Right kidney (tissue), 9 donors: ENCODE measurements around the gene FERMT2.

Experiments
- DNase-seq: peaks from one replicate; pipeline ENCODE4 v3.0.0-alpha.2; 2016
- long read RNA-seq, 8 donors: transcript quantifications; one replicate each; lab custom pipeline, GENCODE V29; 2026

Gene FERMT2
- long read RNA-seq, donor 1, partial matches to known transcripts = 10 of 15 reads
- long read RNA-seq, donor 1, other reads (novel, unspliced or antisense) = 0 of 15 reads
- long read RNA-seq, donor 2, partial matches to known transcripts = 27 of 31 reads
- long read RNA-seq, donor 2, other reads (novel, unspliced or antisense) = 0 of 31 reads
- long read RNA-seq, donor 3, partial matches to known transcripts = 0 of 1 reads
- long read RNA-seq, donor 3, other reads (novel, unspliced or antisense) = 0 of 1 reads
- long read RNA-seq, donor 4, transcript FERMT2-201 (15 exons, 3,338 nt) = major isoform, 7 of 24 reads
- long read RNA-seq, donor 4, partial matches to known transcripts = 15 of 24 reads
- long read RNA-seq, donor 4, other reads (novel, unspliced or antisense) = 0 of 24 reads
- long read RNA-seq, donor 5, transcript FERMT2-201 (15 exons, 3,338 nt) = major isoform, 8 of 27 reads
- long read RNA-seq, donor 5, partial matches to known transcripts = 18 of 27 reads
- long read RNA-seq, donor 5, other reads (novel, unspliced or antisense) = 0 of 27 reads
- long read RNA-seq, donor 6, partial matches to known transcripts = 49 of 54 reads
- long read RNA-seq, donor 6, other reads (novel, unspliced or antisense) = 0 of 54 reads
- long read RNA-seq, donor 7 = 0 reads
- long read RNA-seq, donor 8, transcript FERMT2-201 (15 exons, 3,338 nt) = major isoform, 8 of 25 reads
- long read RNA-seq, donor 8, partial matches to known transcripts = 14 of 25 reads
- long read RNA-seq, donor 8, other reads (novel, unspliced or antisense) = 0 of 25 reads

GRCh38 chr14:52950898-52951680, at the start of gene FERMT2:
TSS of gene FERMT2 (minus strand) at chr14:52951050. CDS start at chr14:52950568, 482 bp downstream.
- peak; percentile 96 for DNase-seq

- no peak for DNase-seq
Measured at GRCh38 chr14:52998376-52999015, 47.6 kb upstream of the FERMT2 start.

- no peak for DNase-seq
Measured at GRCh38 chr14:52996493-52996892, 45.6 kb upstream of the FERMT2 start.

- no peak for DNase-seq
Measured at GRCh38 chr14:52995998-52996397, 45.1 kb upstream of the FERMT2 start.

- DNase-seq = no peak
Measured at GRCh38 chr14:52992236-52992870, 41.5 kb upstream of the FERMT2 start.

GRCh38 chr14:52988139-52988538, 37.3 kb upstream of the FERMT2 start:
- DNase-seq = no peak

GRCh38 chr14:52987514-52987913, 36.7 kb upstream of the FERMT2 start:
- no peak for DNase-seq

- no peak for DNase-seq
Measured at GRCh38 chr14:52987042-52987441, 36.2 kb upstream of the FERMT2 start.

GRCh38 chr14:52977798-52978197, 26.9 kb upstream of the FERMT2 start:
- no peak for DNase-seq

- DNase-seq = no peak
Measured at GRCh38 chr14:52974406-52974805, 23.6 kb upstream of the FERMT2 start.

GRCh38 chr14:52961060-52961639, 10.3 kb upstream of the FERMT2 start:
- peak; percentile 20 for DNase-seq

- no peak for DNase-seq
Measured at GRCh38 chr14:52960627-52961026, 9.8 kb upstream of the FERMT2 start.

- no peak for DNase-seq
Measured at GRCh38 chr14:52954346-52955214, 3.7 kb upstream of the FERMT2 start.

- DNase-seq = no peak
Measured at GRCh38 chr14:52951681-52952554, 1.1 kb upstream of the FERMT2 start.

GRCh38 chr14:52950410-52950897, 396 bp downstream of the FERMT2 start:
- peak; percentile 91 for DNase-seq

GRCh38 chr14:52949711-52950409, 990 bp downstream of the FERMT2 start:
- DNase-seq = no peak

GRCh38 chr14:52949249-52949648, 1.6 kb downstream of the FERMT2 start:
- no peak for DNase-seq

GRCh38 chr14:52948836-52949235, 2.0 kb downstream of the FERMT2 start:
- DNase-seq = no peak
